ENCODE results near the gene MARCHF7. TPM values are rescaled to one million over a fixed set of nuclear protein-coding genes. Genes with fewer than 3 reads are reported as not detected.

MARCHF7 gene
- polyA plus RNA-seq, 1 experiment, result 24.5 TPM

GRCh38 chr2:159755014-159755413 lies 42.7 kb downstream of the MARCHF7 start:
- H3K27me3 ChIP-seq (ENCODE audit: control insufficient read depth, insufficient read depth, low read length), result no peaks in the 10 kb centered on the region
- POLR2A ChIA-PET, result no interaction called here
- CTCF ChIA-PET, result no interaction called here
- H3K36me3 ChIP-seq (ENCODE audit: control insufficient read depth, insufficient read depth, low read length), result peaks cover 4% of the 10 kb centered on the region
- no peak for TF ChIP-seq CTCF (IDR thresholded peaks at IDR 0.05; ENCODE audit: insufficient read depth, low read depth, low read length)
- DNase-seq (ENCODE audit: low read depth), result no peak
- H3K4me3 ChIP-seq (ENCODE audit: low read depth, low read length), result no peak overlapping the region

- Histone ChIP-seq H3K4me3 (ENCODE audit: low read depth, low read length) (no peak overlapping the region), H3K27me3 (ENCODE audit: control insufficient read depth, insufficient read depth, low read length) (no peaks in the 10 kb centered on the region), H3K36me3 (ENCODE audit: control insufficient read depth, insufficient read depth, low read length) (peaks cover 4% of the 10 kb centered on the region)
- ChIA-PET CTCF (interaction anchor here (0.5 to 1.2 kb wide), 3 partner anchors 9 to 295 kb away, joined by 3 to 4 read pairs (median 4); no protein-coding TSS in a partner anchor), POLR2A (interaction anchor here (0.6 kb wide), 1 partner anchor 1517 kb away, joined by 3 read pairs; no protein-coding TSS in a partner anchor)
- no peak for DNase-seq (ENCODE audit: low read depth)
- TF ChIP-seq CTCF (IDR thresholded peaks at IDR 0.05; ENCODE audit: insufficient read depth, low read depth, low read length), result 0 out of 2 replicates have a peak, but pooled peaks have one; percentile 29
Measured at GRCh38 chr2:159755788-159756187, 43.5 kb downstream of the MARCHF7 start.

- H3K27me3 ChIP-seq (ENCODE audit: control insufficient read depth, insufficient read depth, low read length), result no peaks in the 10 kb centered on the region
- no peak for DNase-seq (ENCODE audit: low read depth)
- ChIA-PET POLR2A (no interaction called here), CTCF (interaction anchor here (1.1 to 1.2 kb wide), 2 partner anchors 13 to 47 kb away, joined by 3 read pairs; no protein-coding TSS in a partner anchor)
- TF ChIP-seq CTCF (IDR thresholded peaks at IDR 0.05; ENCODE audit: insufficient read depth, low read depth, low read length), result no peak
- peaks cover 5% of the 10 kb centered on the region for H3K36me3 ChIP-seq (ENCODE audit: control insufficient read depth, insufficient read depth, low read length)
- no peak overlapping the region for H3K4me3 ChIP-seq (ENCODE audit: low read depth, low read length)
Measured at GRCh38 chr2:159758239-159758638, 45.9 kb downstream of the MARCHF7 start.

GRCh38 chr2:159758686-159759085 lies 46.4 kb downstream of the MARCHF7 start:
- no peak overlapping the region for H3K4me3 ChIP-seq (ENCODE audit: low read depth, low read length)
- no peaks in the 10 kb centered on the region for H3K27me3 ChIP-seq (ENCODE audit: control insufficient read depth, insufficient read depth, low read length)
- no peak for DNase-seq (ENCODE audit: low read depth)
- H3K36me3 ChIP-seq (ENCODE audit: control insufficient read depth, insufficient read depth, low read length), result peaks cover 5% of the 10 kb centered on the region
- ChIA-PET CTCF (interaction anchor here (0.6 to 1.2 kb wide), 4 partner anchors 13 to 308 kb away, joined by 3 to 4 read pairs (median 3); no protein-coding TSS in a partner anchor), POLR2A (no interaction called here)
- TF ChIP-seq CTCF (IDR thresholded peaks at IDR 0.05; ENCODE audit: insufficient read depth, low read depth, low read length), result no peak

GRCh38 chr2:159759577-159759976 lies 47.3 kb downstream of the MARCHF7 start:
- POLR2A ChIA-PET, result no interaction called here
- CTCF ChIA-PET, result interaction anchor here (1.1 kb wide), 1 partner anchor 14 kb away, joined by 3 read pairs; no protein-coding TSS in a partner anchor
- Histone ChIP-seq H3K36me3 (ENCODE audit: control insufficient read depth, insufficient read depth, low read length) (peaks cover 5% of the 10 kb centered on the region), H3K4me3 (ENCODE audit: low read depth, low read length) (no peak overlapping the region), H3K27me3 (ENCODE audit: control insufficient read depth, insufficient read depth, low read length) (no peaks in the 10 kb centered on the region)
- no peak for TF ChIP-seq CTCF (IDR thresholded peaks at IDR 0.05; ENCODE audit: insufficient read depth, low read depth, low read length)
- no peak for DNase-seq (ENCODE audit: low read depth)
